Stimulated activated CD4-positive, alpha-beta T cell treated with anti-CD3 and anti-CD28 coated beads, Interleukin-4, amount 100 ng/mL, for 1 hour (primary cell): ENCODE measurements around the gene FNIP2.

Source experiments
- DNase-seq: peaks from one replicate; pipeline ENCODE4 v3.0.0-alpha.2; 2020

Gene FNIP2

GRCh38 chr4:158845311-158846041, 76.7 kb downstream of the FNIP2 start:
- no peak for DNase-seq

DNA sequence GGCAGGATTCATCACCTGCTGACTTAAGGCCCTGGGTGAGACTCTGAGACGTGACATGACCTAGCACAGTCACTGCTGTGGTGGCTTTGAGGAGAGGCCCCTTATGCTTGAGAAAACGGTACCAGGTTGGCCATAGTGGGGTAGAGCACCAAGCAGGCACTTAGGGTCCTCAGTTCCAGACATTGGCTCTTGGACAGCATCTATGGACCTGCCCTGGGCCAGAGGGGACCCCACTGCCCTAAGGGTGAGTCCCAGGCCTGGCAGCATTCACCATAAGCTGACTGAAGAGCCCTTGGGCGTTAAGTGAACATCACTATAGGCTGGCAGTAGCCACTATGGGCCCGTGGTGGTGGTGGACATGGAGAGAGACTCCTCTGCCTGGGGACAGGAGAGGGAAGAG, 78.7 kb downstream of the FNIP2 start:
- DNase-seq = no peak

GRCh38 chr4:158849681-158850080, 80.9 kb downstream of the FNIP2 start:
- no peak for DNase-seq

- DNase-seq = no peak
Measured at GRCh38 chr4:158850371-158850770, 81.5 kb downstream of the FNIP2 start.

- no peak for DNase-seq
Measured at GRCh38 chr4:158850800-158851644, 82.2 kb downstream of the FNIP2 start.

DNA sequence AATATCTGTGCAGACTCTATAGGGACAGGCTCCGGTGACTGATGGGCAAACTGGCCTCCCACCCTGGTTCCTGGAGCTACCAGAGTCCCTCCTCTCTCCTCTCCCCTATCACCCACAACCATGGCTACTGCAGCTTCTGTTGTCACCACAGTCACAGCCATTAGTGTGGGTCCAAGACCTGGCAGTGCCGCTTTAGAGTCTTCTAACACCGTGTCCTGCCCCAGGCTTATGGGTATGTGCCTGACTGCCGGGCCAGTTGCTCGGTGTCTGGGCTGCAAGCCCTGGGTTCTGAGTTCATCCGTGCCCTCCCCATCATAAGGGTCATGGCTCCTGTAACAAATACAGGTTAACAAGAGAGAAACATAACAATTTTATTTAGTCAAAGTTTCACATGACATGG, 85.4 kb downstream of the FNIP2 start:
- no peak for DNase-seq

DNA sequence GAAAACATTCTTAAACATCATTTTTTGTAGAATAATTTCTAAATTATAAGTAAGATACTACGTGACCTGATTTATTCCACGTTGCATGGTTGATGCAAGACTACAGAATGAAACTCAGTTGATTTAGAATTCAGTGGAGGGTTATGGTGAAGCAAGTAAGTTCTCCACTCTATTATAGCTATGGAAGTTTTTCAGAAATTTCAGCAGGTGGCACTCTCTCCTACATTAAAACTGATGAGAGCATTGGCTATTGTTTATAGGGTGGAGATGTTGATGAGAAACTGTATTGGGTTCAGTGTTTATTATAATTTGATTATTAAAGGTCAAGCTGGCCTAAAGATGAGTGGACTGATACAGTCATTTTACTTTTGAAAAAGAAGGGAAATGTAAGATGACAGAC, 88.0 kb downstream of the FNIP2 start:
- no peak for DNase-seq

DNA sequence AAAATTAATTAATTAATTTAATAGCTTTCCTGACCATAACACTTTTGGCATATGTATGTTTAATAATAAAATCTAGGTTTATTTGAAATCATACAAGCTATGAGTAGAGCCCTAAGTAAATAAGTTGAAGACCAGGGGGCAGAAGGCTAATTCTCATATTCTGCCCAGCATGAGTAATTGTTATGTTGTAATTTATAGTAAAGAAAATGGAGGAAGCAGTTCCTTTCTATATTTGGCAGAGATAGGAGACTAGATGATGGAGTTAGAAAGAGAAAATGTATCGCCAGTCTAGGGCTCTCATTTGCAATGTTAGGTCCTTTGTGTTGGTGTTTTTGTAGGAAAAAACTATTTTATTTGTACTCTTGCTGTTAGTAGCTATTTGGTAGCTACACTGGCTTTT, 89.1 kb downstream of the FNIP2 start:
- DNase-seq = no peak

- no peak for DNase-seq
Measured at GRCh38 chr4:158858410-158859199, 89.8 kb downstream of the FNIP2 start.

DNA sequence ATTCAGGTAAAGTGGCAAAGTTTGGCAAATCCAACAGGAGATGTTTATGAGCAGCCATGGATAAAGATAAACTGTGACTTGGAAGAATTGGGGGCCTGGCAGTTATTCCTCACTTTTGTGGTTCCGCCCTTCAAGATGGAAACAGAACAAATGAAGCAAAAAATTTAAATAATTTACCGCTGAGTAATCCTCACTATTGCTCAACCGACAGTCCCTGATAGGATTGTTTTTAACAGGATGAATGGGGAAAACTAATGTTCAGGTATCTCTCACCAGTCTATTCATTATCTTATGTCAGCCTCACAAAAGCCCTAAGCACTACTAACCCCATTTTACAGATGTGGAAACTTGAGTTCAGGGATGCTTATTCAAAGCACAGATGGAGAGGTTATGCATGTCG, 90.8 kb downstream of the FNIP2 start:
- DNase-seq = no peak

GRCh38 chr4:158860856-158861255, 92.0 kb downstream of the FNIP2 start:
- no peak for DNase-seq

DNA sequence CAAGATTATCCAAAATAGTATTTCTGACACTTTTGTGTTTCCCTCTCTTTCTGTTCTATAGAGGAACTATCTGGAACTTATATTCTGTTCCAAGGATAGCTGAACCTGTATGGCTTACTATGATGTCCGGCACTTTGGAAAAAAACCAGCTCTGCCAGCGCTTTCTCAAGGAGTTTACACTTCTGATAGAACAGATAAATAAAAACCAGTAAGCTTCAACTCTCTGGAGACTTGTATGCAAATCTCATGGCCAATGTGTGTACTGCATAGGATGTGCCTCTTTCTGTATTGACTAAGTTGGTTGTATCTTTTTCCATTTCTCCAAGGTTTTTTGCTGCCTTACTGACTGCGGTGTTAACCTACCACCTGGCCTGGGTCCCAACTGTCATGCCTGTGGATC, 92.5 kb downstream of the FNIP2 start:
- DNase-seq = no peak

DNA sequence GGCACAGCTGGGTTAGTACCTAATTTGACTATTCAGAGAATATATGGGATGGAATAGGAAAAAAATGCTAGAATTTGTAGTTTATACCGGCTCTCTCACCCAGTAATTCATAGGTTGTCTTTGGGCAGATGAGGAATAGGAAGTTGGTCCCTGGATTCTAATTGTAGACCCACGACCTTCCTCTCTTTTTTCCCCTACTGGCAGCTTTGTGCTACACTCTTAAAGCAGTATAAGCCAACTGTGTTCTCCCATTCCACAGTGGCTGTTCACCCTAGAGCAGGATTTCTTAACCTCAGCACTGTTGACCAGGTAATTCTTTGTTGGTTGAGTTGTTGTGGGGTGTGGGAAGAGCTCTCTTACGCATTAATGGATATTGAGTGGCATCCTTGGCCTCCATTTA, 92.9 kb downstream of the FNIP2 start:
- no peak for DNase-seq

DNA sequence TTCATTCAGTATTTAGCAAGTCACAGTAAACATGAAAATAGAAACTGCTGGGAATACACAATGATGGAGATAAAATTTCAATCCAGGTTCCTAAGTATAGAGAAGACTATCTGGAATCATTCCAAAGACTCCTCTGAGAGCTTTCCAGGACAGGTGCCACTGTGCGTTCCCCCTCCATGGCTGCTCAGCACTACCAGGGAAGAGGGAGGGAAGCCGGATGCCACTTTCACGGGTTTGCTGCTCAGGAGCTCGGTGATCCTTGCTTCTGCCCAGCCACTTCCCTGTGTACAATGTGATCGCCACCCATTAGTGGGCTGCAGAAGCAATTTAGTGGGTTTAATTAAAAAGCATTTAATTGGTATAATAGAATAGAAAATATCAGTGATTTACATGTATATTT, 94.5 kb downstream of the FNIP2 start:
- DNase-seq = no peak

- no peak for DNase-seq
Measured at GRCh38 chr4:158865520-158866177, 96.8 kb downstream of the FNIP2 start.

- no peak for DNase-seq
Measured at GRCh38 chr4:158869001-158869400, 100.2 kb downstream of the FNIP2 start.

DNA sequence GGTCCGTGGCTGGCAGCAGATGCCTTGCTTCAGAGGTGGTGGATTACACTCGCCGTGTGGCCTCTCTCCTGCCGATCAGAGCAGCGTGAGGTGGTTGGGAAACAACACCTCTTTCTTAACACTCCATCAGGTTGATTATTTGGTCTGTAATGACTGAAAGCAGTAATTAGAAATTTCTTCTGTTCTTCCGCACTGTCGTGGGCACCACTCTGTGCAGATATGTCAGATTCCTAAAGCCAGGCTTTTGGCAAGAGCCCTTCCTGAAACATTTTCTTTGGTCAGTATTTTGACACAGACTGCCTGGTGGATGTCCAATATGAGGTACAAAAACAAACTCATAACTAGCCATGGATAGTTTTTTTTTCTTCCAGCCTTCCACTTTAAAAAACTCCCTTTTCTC, 100.9 kb downstream of the FNIP2 start:
- DNase-seq = no peak

DNA sequence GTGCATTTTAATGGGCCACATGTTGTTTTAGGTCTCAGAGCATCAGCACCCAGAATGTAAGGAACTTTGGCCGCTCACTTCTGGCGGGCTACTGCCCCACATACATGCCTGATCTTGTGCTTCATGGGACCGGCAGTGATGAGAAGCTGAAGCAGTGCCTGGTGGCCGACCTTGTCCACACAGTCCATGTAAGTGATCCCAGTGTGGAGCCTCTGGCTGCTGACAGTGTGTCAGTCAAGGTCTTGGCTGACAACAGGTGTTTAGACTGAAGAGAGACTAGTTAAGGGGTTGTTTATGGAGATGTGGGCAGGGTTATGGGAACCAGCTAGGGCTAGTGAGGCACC, 101.4 kb downstream of the FNIP2 start:
- DNase-seq = no peak

DNA sequence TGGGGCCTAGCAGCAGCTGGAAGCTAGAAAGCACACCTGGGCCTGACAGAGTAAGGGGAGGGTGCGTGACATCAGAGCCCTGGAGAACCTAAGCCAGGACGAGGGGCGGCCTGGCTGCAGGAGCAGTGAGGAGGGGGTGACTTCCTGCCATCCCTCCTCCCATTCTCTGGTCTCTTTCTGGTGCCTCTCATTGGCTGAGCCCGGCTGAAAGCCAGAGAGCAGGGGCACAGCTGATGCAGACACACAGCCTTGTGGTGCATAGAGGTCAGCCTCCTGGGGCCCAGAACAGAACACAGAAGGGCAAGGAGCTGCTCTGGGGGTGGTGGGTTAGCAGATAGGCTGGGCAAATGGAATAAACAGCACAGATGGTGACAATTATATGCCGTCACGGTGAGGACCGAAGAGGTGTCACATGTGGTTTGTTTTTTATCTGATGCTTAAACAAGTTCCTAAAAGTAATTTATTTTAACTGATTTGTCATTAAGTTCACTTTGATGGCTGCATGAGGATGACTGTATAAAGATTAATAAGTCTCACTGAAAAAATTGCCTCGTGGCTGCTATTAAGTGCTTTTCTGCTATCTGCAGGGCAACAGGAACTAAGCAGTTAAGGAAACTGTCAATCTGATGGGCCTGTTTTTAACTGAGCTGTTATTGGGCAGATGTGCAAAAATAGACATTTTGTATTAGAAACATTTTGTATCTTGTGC, 102.0 kb downstream of the FNIP2 start:
- DNase-seq = no peak

DNA sequence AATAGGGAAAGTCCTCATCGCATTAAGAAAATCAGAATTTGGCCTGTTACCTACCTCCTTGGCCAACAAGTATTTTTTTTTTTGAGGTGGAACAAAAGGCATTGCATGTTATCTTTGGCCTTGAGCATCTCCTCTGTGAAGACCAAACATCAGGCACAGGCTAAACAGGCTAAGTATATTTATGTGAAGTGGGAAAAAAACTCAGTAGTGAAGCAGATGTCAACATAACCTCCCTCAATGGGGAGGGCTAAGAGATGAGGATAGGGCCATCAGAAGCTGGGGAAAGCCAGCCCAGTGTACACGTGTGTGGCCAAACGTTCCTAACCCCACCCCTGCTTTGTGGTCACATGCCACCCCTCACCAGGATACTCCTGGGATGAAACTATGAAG, 102.5 kb downstream of the FNIP2 start:
- DNase-seq = no peak

- no peak for DNase-seq
Measured at GRCh38 chr4:158873795-158874401, 105.1 kb downstream of the FNIP2 start.

- no peak for DNase-seq
Measured at GRCh38 chr4:158875026-158875425, 106.2 kb downstream of the FNIP2 start.
